ENCODE results near the gene PPP1R18. TPM values are rescaled to one million over a fixed set of nuclear protein-coding genes. Genes with fewer than 3 reads are reported as not detected.

The PPP1R18 gene
- polyA plus RNA-seq, 1 experiment, result 121 TPM

- POLR2A ChIA-PET, result no interaction called here
- Histone ChIP-seq H3K27me3 (ENCODE audit: control insufficient read depth, insufficient read depth, low read length) (no peaks in the 10 kb centered on the region), H3K4me3 (ENCODE audit: low read depth, low read length) (no peak overlapping the region), H3K36me3 (ENCODE audit: control insufficient read depth, insufficient read depth, low read length) (peaks cover 46% of the 10 kb centered on the region)
- no peak for DNase-seq (ENCODE audit: low read depth)
- CTCF ChIA-PET, result interaction anchor here (1.8 kb wide), 1 partner anchor 15 kb away, joined by 5 read pairs; the partner anchor contains the start of gene DHX16
- TF ChIP-seq CTCF (IDR thresholded peaks at IDR 0.05; ENCODE audit: insufficient read depth, low read depth, low read length), result no peak
Observed at GRCh38 chr6:30657454-30657853, 29.0 kb downstream of the PPP1R18 start.

GRCh38 chr6:30656513-30656912 is 29.9 kb downstream of the PPP1R18 start:
- no peak overlapping the region for H3K4me3 ChIP-seq (ENCODE audit: low read depth, low read length)
- TF ChIP-seq CTCF (IDR thresholded peaks at IDR 0.05; ENCODE audit: insufficient read depth, low read depth, low read length), result no peak
- POLR2A ChIA-PET, result no interaction called here
- peaks cover 46% of the 10 kb centered on the region for H3K36me3 ChIP-seq (ENCODE audit: control insufficient read depth, insufficient read depth, low read length)
- H3K27me3 ChIP-seq (ENCODE audit: control insufficient read depth, insufficient read depth, low read length), result no peaks in the 10 kb centered on the region
- CTCF ChIA-PET, result interaction anchor here (0.6 to 1.8 kb wide), 2 partner anchors 16 to 110 kb away, joined by 3 to 5 read pairs; partner anchors contain the start of gene DHX16
- no peak for DNase-seq (ENCODE audit: low read depth)

GRCh38 chr6:30655743-30656094 is 30.7 kb downstream of the PPP1R18 start:
- DNase-seq (ENCODE audit: low read depth), result no peak
- no peaks in the 10 kb centered on the region for H3K27me3 ChIP-seq (ENCODE audit: control insufficient read depth, insufficient read depth, low read length)
- POLR2A ChIA-PET, result no interaction called here
- TF ChIP-seq CTCF (IDR thresholded peaks at IDR 0.05; ENCODE audit: insufficient read depth, low read depth, low read length), result no peak
- H3K36me3 ChIP-seq (ENCODE audit: control insufficient read depth, insufficient read depth, low read length), result peaks cover 43% of the 10 kb centered on the region
- H3K4me3 ChIP-seq (ENCODE audit: low read depth, low read length), result no peak overlapping the region
- CTCF ChIA-PET, result no interaction called here

GRCh38 chr6:30654798-30655742 is 31.4 kb downstream of the PPP1R18 start:
- POLR2A ChIA-PET, result no interaction called here
- DNase-seq (ENCODE audit: low read depth), result no peak
- no peak overlapping the region for H3K4me3 ChIP-seq (ENCODE audit: low read depth, low read length)
- TF ChIP-seq CTCF (IDR thresholded peaks at IDR 0.05; ENCODE audit: insufficient read depth, low read depth, low read length), result no peak
- H3K27me3 ChIP-seq (ENCODE audit: control insufficient read depth, insufficient read depth, low read length), result no peaks in the 10 kb centered on the region
- H3K36me3 ChIP-seq (ENCODE audit: control insufficient read depth, insufficient read depth, low read length), result peaks cover 40% of the 10 kb centered on the region
- CTCF ChIA-PET, result no interaction called here

GRCh38 chr6:30651143-30651542 is 35.3 kb downstream of the PPP1R18 start:
- ChIA-PET POLR2A (no interaction called here), CTCF (interaction anchor here (1.0 to 3.2 kb wide), 3 partner anchors 12 to 28 kb away, joined by 4 to 7 read pairs (median 5); partner anchors contain the start of gene DHX16)
- no peak for DNase-seq (ENCODE audit: low read depth)
- no peak for TF ChIP-seq CTCF (IDR thresholded peaks at IDR 0.05; ENCODE audit: insufficient read depth, low read depth, low read length)
- H3K36me3 ChIP-seq (ENCODE audit: control insufficient read depth, insufficient read depth, low read length), result peaks cover 19% of the 10 kb centered on the region
- H3K27me3 ChIP-seq (ENCODE audit: control insufficient read depth, insufficient read depth, low read length), result no peaks in the 10 kb centered on the region
- H3K4me3 ChIP-seq (ENCODE audit: low read depth, low read length), result no peak overlapping the region
